Middle frontal gyrus (tissue), 1 donor: Measurements from ENCODE around the gene MISP.

Source experiments
- DNase-seq: peaks from one replicate; pipeline ENCODE4 v3.0.0-alpha.2; 2015; ENCODE audit warnings: low spot score; ENCODE audit errors: extremely low spot score

The MISP gene

DNA sequence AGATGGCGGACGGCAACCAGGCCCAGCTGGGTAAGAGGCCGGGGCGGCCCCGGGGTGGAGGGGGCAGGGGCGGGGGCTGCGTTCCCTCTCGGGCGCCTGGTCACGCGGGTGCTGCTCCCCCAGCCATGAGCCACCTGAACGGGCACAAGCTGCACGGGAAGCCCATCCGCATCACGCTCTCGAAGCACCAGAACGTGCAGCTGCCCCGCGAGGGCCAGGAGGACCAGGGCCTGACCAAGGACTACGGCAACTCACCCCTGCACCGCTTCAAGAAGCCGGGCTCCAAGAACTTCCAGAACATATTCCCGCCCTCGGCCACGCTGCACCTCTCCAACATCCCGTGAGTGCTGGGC is 57.5 kb downstream of the MISP start:
- no peak for DNase-seq

DNA sequence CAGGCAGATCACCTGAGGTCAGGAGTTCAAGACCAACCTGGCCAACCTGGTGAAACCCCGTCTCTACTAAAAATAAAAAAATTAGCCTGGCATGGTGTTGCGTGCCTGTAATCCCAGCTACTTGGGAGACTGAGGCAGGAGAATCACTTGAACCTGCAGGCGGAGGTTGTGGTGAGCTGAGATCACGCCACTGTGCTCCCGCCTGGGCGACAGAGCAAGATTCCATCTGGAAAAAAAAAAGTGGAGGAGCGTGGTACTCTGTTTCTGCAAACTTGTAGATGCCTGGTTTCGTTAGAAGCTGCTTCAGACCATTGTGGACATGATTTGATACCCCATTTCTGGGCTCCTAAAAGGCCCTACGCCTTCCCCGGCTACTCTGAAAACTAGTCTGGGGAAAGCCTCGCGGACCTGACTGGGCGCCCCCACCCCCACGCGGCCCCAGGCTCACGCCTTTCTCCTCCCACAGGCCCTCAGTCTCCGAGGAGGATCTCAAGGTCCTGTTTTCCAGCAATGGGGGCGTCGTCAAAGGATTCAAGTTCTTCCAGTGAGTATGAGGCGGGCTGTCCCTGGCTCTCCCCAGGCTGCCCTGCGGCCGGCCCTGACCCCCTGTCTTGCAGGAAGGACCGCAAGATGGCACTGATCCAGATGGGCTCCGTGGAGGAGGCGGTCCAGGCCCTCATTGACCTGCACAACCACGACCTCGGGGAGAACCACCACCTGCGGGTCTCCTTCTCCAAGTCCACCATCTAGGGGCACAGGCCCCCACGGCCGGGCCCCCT is 59.4 kb downstream of the MISP start:
- no peak for DNase-seq

DNA sequence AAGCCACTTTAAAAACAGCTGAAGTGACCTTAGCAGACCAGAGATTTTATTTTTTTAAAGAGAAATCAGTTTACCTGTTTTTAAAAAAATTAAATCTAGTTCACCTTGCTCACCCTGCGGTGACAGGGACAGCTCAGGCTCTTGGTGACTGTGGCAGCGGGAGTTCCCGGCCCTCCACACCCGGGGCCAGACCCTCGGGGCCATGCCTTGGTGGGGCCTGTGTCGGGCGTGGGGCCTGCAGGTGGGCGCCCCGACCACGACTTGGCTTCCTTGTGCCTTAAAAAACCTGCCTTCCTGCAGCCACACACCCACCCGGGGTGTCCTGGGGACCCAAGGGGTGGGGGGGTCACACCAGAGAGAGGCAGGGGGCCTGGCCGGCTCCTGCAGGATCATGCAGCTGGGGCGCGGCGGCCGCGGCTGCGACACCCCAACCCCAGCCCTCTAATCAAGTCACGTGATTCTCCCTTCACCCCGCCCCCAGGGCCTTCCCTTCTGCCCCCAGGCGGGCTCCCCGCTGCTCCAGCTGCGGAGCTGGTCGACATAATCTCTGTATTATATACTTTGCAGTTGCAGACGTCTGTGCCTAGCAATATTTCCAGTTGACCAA is 60.1 kb downstream of the MISP start:
- no peak for DNase-seq

DNA sequence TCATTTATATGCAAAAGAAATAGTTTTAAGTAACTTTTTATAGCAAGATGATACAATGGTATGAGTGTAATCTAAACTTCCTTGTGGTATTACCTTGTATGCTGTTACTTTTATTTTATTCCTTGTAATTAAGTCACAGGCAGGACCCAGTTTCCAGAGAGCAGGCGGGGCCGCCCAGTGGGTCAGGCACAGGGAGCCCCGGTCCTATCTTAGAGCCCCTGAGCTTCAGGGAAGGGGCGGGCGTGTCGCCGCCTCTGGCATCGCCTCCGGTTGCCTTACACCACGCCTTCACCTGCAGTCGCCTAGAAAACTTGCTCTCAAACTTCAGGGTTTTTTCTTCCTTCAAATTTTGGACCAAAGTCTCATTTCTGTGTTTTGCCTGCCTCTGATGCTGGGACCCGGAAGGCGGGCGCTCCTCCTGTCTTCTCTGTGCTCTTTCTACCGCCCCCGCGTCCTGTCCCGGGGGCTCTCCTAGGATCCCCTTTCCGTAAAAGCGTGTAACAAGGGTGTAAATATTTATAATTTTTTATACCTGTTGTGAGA is 60.7 kb downstream of the MISP start:
- no peak for DNase-seq

DNA sequence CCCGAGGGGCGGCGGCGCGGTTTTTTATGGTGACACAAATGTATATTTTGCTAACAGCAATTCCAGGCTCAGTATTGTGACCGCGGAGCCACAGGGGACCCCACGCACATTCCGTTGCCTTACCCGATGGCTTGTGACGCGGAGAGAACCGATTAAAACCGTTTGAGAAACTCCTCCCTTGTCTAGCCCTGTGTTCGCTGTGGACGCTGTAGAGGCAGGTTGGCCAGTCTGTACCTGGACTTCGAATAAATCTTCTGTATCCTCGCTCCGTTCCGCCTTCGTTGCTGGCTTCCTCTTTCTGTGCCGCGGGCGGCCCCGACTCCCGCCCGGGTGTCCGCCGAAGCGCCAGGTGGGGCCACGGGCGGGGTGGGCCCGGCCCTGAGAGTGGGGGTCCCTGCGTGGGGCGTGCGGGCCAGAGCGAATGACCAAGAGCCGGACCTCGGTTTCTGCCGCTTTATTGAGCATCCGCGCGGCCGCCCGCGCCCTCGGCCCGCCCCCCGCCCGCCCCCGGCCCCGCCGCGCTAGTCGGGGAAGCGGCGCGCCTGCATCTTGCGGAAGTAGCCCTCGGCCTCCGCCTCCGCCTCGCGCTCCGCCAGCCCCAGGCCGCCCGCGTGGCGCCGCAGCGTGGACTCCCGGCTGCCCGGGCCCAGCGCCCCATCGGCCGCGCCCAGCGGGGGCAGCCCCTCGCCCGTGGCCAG is 61.3 kb downstream of the MISP start:
- no peak for DNase-seq

DNA sequence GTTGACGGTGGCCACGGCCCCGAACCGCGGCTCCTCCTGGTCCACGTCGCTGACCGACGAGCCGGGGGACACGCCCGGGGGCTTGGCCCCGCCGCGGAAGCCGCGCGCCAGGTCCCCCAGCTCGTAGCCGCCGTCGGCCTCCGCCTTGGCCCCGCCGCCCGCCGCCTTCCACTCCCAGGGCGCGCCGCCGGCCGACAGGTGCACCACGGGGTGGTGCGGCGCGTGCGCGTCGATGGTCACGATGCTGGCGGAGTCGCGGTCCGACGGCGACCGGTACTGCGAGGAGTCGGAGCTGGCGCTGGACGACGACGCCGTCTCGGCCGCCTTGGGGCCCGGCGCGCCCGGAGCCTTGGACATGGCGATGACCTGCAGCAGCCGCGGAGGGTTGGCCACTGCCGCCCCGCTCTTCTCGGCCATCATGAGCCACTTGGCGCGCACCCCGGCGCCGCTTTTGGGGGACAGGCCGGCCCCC is 61.9 kb downstream of the MISP start:
- no peak for DNase-seq

DNA sequence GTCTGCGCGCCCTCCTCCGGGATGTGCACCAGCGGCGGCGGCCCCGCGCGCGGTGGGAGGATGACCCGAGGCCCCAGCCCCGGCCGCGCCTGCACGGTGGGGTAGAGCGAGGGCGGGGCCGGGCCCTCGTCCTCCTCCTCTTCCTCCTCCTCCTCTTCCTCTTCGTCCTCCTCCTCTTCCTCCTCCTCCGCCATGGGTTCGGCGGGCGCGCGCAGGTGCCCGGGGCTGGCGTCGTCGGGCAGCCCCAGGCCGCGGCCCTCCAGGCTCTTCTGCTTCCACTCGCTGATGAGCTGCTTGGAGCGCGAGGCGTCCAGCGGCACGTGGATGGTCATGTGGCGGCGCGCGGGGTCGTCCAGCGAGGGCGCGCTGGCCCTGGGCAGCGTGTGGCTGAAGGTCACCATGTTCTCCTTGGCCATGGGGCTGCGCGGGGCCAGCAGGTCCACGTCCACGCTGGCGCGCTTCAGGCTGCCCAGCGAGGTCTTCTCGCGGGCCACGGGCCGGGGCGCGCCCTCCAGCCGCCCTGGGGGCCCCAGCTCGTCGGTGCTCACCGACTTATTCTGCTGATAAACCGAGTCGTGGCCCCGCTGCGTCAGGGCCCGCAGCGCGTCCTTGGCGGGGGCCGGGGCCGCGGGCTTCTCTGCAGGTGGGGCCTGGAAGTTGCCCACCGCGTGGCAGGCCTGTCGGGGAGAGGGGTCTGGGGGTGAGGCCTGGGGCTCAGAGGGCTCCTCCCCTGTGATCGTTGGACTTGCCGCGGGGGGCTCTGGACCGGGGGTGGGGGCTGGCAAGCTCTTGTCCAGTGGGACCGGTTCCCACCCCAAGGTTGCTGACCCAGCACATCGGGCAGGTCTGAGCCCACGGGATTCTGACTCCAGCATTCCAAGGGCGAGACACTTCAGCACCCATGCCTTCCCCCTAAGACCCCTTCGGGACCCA is 62.6 kb downstream of the MISP start:
- DNase-seq, result no peak
